Gastrocnemius medialis (tissue), 4 donors: ENCODE measurements around the gene NOXA1. TPM values are rescaled to one million over a fixed set of nuclear protein-coding genes. Genes with fewer than 3 reads are reported as not detected.

Experiments used
- ATAC-seq, 2 donors: fragments of 150-250 bp; one replicate each; pipeline ENCODE4 v1.9.1; 2016
- DNase-seq, 2 donors: peaks; one replicate each; pipeline ENCODE4 v3.0.0-alpha.2; 2019
- H3K27ac ChIP-seq, 4 donors: fragments of 200-600 bp; sonication (generic); 1 replicate in 1 of 4; 2 replicates in 3 of 4; pipeline ENCODE4 v1.5.1; 2016 to 2018; ENCODE audit warnings: mild to moderate bottlenecking in 2 of 4, moderate library complexity in 1 of 4
- H3K27me3 ChIP-seq, 3 donors: fragments of 200-600 bp; sonication (generic) in 2 of 3; 1 replicate in 1 of 3; 2 replicates in 2 of 3; pipeline versions ENCODE4 v1.5.1 to v1.6.0; 2016 to 2019; ENCODE audit warnings: mild to moderate bottlenecking in 1 of 3, moderate library complexity in 1 of 3
- H3K36me3 ChIP-seq, 2 donors: fragments of 200-600 bp; sonication (generic) in 1 of 2; one replicate each; pipeline ENCODE4 v1.5.1; 2017 to 2018
- H3K4me1 ChIP-seq, 2 donors: fragments of 200-600 bp; sonication (generic) in 1 of 2; one replicate each; pipeline ENCODE4 v1.5.1; 2016 to 2017; ENCODE audit warnings: mild to moderate bottlenecking in 2 of 2
- H3K4me3 ChIP-seq, 4 donors: fragments of 200-600 bp; sonication (generic) in 3 of 4; 1 replicate in 1 of 4; 2 replicates in 3 of 4; pipeline ENCODE4 v1.5.1; 2016 to 2019; ENCODE audit warnings: mild to moderate bottlenecking in 2 of 4
- H3K9me3 ChIP-seq, 3 donors: fragments of 200-600 bp; sonication (generic) in 2 of 3; 1 replicate in 1 of 3; 2 replicates in 2 of 3; pipeline ENCODE4 v1.5.1; 2016 to 2019
- CTCF ChIP-seq, 5 experiments: fragments of 450-650 bp in 3 of 5; fragments of 200-600 bp in 2 of 5; sonication (generic) in 2 of 5; IDR thresholded peaks in 4 of 5; conservative IDR thresholded peaks in 1 of 5; 1 replicate in 4 of 5; 2 replicates in 1 of 5; pipeline ENCODE4 v1.5.1; 2016 to 2019; ENCODE audit warnings: antibody characterized with exemption in 5 of 5, mild to moderate bottlenecking in 3 of 5, moderate library complexity in 3 of 5
- POLR2A ChIP-seq, 2 donors: fragments of 450-650 bp; IDR thresholded peaks; one replicate each; pipeline ENCODE4 v1.6.1; 2017; ENCODE audit warnings: antibody characterized with exemption in 2 of 2, mild to moderate bottlenecking in 2 of 2, moderate library complexity in 2 of 2
- in situ Hi-C, 4 donors: fragments of 200-750 bp; cut with MboI; loops; one replicate each; pipeline versions ENCODE4 v1.15.0 to v1.8.0; 2017; ENCODE audit warnings: low sequenced_read_pairs in 4 of 4
- intact Hi-C: fragments of 100-400 bp; cut with DNase I; formaldehyde crosslinking; loops from one replicate; pipeline ENCODE4 v1.15.1; 2023; ENCODE audit warnings: low total_unique reads
- total RNA-seq, 4 donors: library from RNA; depleted of rRNA; stranded (reverse); fragments of >200 nt; gene quantifications; one replicate each; pipeline versions ENCODE4 v1.1.0 to v1.2.3, GENCODE V29; 2016

Gene NOXA1
- total RNA-seq, 4 donors from 2014 or later, result 0.41 to 2.5 (median 1.8) TPM

- intact Hi-C loops, result no loop called here
- peaks cover 0 to 15% of the 10 kb centered on the region in 2 donors for H3K36me3 ChIP-seq
These were observed 37.4 kb downstream of the NOXA1 start for GRCh38 chr9:137460363-137461315.

GRCh38 chr9:137461316-137461662 lies 38.1 kb downstream of the NOXA1 start:
- H3K27ac ChIP-seq, result no peak overlapping the region
- ATAC-seq (no peak), DNase-seq (no peak)
- H3K9me3 ChIP-seq, result no peaks in the 10 kb centered on the region
- no peak overlapping the region for H3K4me3 ChIP-seq
- in situ Hi-C loops, result no loop called here
- no peaks in the 10 kb centered on the region for H3K27me3 ChIP-seq
- TF ChIP-seq CTCF (IDR thresholded peaks at IDR 0.05 in 4 of 5, conservative IDR thresholded peaks at IDR 0.05 in 1 of 5), result no peak
- TF ChIP-seq POLR2A (IDR thresholded peaks at IDR 0.05), result no peak
- peaks cover 10 to 11% of the 10 kb centered on the region in 2 donors for H3K4me1 ChIP-seq
- intact Hi-C loops, result no loop called here
- H3K36me3 ChIP-seq, result peaks cover 0 to 11% of the 10 kb centered on the region in 2 donors

More at GRCh38 chr9:137460363-137461315, 37.4 kb downstream of the NOXA1 start:
- no peak overlapping the region for H3K27ac ChIP-seq
- DNase-seq (peak in 1 of 2 donors; percentile 16), ATAC-seq (no peak)
- H3K9me3 ChIP-seq, result no peaks in the 10 kb centered on the region
- no peaks in the 10 kb centered on the region for H3K27me3 ChIP-seq
- no peak for TF ChIP-seq POLR2A (IDR thresholded peaks at IDR 0.05)
- no peak for TF ChIP-seq CTCF (IDR thresholded peaks at IDR 0.05 in 4 of 5, conservative IDR thresholded peaks at IDR 0.05 in 1 of 5)
- peaks cover 10 to 11% of the 10 kb centered on the region in 2 donors for H3K4me1 ChIP-seq
- in situ Hi-C loops, result no loop called here
- no peak overlapping the region for H3K4me3 ChIP-seq

- in situ Hi-C loops (no loop called here), intact Hi-C loops (no loop called here)
- H3K27ac ChIP-seq, result no peak overlapping the region
- H3K9me3 ChIP-seq, result no peaks in the 10 kb centered on the region
- no peak overlapping the region for H3K4me3 ChIP-seq
- ATAC-seq (no peak), DNase-seq (peak in 1 of 2 donors; percentile 24)
- H3K27me3 ChIP-seq, result no peaks in the 10 kb centered on the region
- TF ChIP-seq POLR2A (IDR thresholded peaks at IDR 0.05), result no peak
- TF ChIP-seq CTCF (IDR thresholded peaks at IDR 0.05 in 4 of 5, conservative IDR thresholded peaks at IDR 0.05 in 1 of 5), result no peak
- H3K36me3 ChIP-seq, result peaks cover 0 to 11% of the 10 kb centered on the region in 2 donors
- H3K4me1 ChIP-seq, result peaks cover 10 to 11% of the 10 kb centered on the region in 2 donors
These were observed 38.6 kb downstream of the NOXA1 start for GRCh38 chr9:137461663-137462395.

GRCh38 chr9:137462396-137462985 lies 39.3 kb downstream of the NOXA1 start:
- ATAC-seq (no peak), DNase-seq (peak in 1 of 2 donors; percentile 8)
- TF ChIP-seq POLR2A (IDR thresholded peaks at IDR 0.05) (no peak), CTCF (IDR thresholded peaks at IDR 0.05 in 4 of 5, conservative IDR thresholded peaks at IDR 0.05 in 1 of 5) (no peak)
- in situ Hi-C loops (no loop called here), intact Hi-C loops (no loop called here)
- Histone ChIP-seq H3K4me3 (no peak overlapping the region), H3K27ac (no peak overlapping the region), H3K4me1 (peaks cover 10 to 11% of the 10 kb centered on the region in 2 donors), H3K9me3 (no peaks in the 10 kb centered on the region), H3K27me3 (no peaks in the 10 kb centered on the region), H3K36me3 (peaks cover 0 to 11% of the 10 kb centered on the region in 2 donors)
